CD8-positive, alpha-beta memory T cell (primary cell): Measurements from ENCODE around the gene NOP56. TPM values are rescaled to one million over a fixed set of nuclear protein-coding genes. Genes with fewer than 3 reads are reported as not detected.
"Not testable (repeated sequence)": the region's sequence is repeated elsewhere in the genome, so short reads cannot be mapped to it uniquely, and the experiment has no call there.

ENCODE experiments used
- CTCF ChIA-PET: fragments of 350-600 bp; sonication (Branson Sonifier 250); formaldehyde crosslinking; loops from one replicate; lab custom pipeline; 2021; ENCODE audit warnings: antibody characterized with exemption; lab: Charles Lee
- POLR2A ChIA-PET: fragments of 350-600 bp; sonication (Branson Sonifier 250); formaldehyde crosslinking; loops from one replicate; lab custom pipeline; 2021; ENCODE audit warnings: antibody characterized with exemption; lab: Charles Lee
- DNase-seq, 5 donors: peaks; one replicate each; pipeline versions ENCODE4 v3.0.0 to v3.0.0-alpha.2; 2020 to 2022; ENCODE audit warnings: mixed read lengths in 1 of 5
- H3K27ac ChIP-seq: one replicate; pipeline ENCODE4 v1.7.0; 2013; ENCODE audit warnings: low read depth, mild to moderate bottlenecking, low read length, moderate library complexity
- H3K27me3 ChIP-seq: 2 replicates; pipeline ENCODE4 v1.7.0; 2013; ENCODE audit warnings: low read length, mild to moderate bottlenecking; ENCODE audit not compliant: insufficient read depth, poor library complexity, severe bottlenecking
- H3K36me3 ChIP-seq: 2 replicates; pipeline ENCODE4 v1.7.0; 2013; ENCODE audit warnings: mild to moderate bottlenecking, low read length, moderate library complexity; ENCODE audit not compliant: insufficient read depth
- H3K4me1 ChIP-seq: 2 replicates; pipeline ENCODE4 v1.7.0; 2013; ENCODE audit warnings: mild to moderate bottlenecking, low read length, moderate library complexity; ENCODE audit not compliant: insufficient read depth
- H3K4me3 ChIP-seq: 2 replicates; pipeline ENCODE4 v1.7.0; 2013; ENCODE audit warnings: mild to moderate bottlenecking, low read length
- H3K9me3 ChIP-seq: 2 replicates; pipeline ENCODE4 v1.7.0; 2013; ENCODE audit warnings: mild to moderate bottlenecking, low read length
- H3K27ac Mint-ChIP-seq, 8 donors: one replicate each; pipeline ENCODE4 v1.8.0; 2020 to 2021; ENCODE audit warnings: mixed read lengths in 8 of 8, mild to moderate bottlenecking in 6 of 8, inconsistent platforms in 3 of 8, moderate library complexity in 3 of 8
- H3K27me3 Mint-ChIP-seq, 2 donors: one replicate each; pipeline ENCODE4 v1.8.0; 2020 to 2021; ENCODE audit warnings: mixed read lengths in 2 of 2, mild to moderate bottlenecking in 1 of 2, moderate library complexity in 1 of 2
- H3K36me3 Mint-ChIP-seq, 3 donors: one replicate each; pipeline ENCODE4 v1.8.0; 2020 to 2021; ENCODE audit warnings: mixed read lengths in 3 of 3, inconsistent platforms in 1 of 3, mild to moderate bottlenecking in 1 of 3
- H3K4me1 Mint-ChIP-seq, 3 donors: one replicate each; pipeline ENCODE4 v1.8.0; 2020 to 2021; ENCODE audit warnings: mixed read lengths in 3 of 3, inconsistent platforms in 1 of 3, mild to moderate bottlenecking in 1 of 3
- H3K4me3 Mint-ChIP-seq, 7 donors: one replicate each; pipeline ENCODE4 v1.8.0; 2020 to 2021; ENCODE audit warnings: mixed read lengths in 7 of 7, mild to moderate bottlenecking in 6 of 7, moderate library complexity in 4 of 7, inconsistent platforms in 2 of 7
- H3K9me3 Mint-ChIP-seq, 5 donors: one replicate each; pipeline ENCODE4 v1.8.0; 2020 to 2022; ENCODE audit warnings: mixed read lengths in 5 of 5, mild to moderate bottlenecking in 3 of 5, moderate library complexity in 2 of 5, inconsistent platforms in 1 of 5
- polyA plus RNA-seq: library from polyadenylated mRNA; unstranded; fragments of 300-500 nt; fragmentation: Illumina TruSeq; gene quantifications from one replicate; pipeline ENCODE4 v1.2.3, GENCODE V29; 2021
- total RNA-seq, 2 experiments: library from RNA; stranded (reverse); gene quantifications; one replicate each; pipeline ENCODE4 v1.2.3, GENCODE V29; 2021

Gene NOP56
- total and polyA plus RNA-seq, 3 experiments from 2014 or later: 106 to 920 (median 888) TPM

GRCh38 chr20:2672446-2672845 lies 20.0 kb downstream of the NOP56 start:
- H3K9me3 ChIP-seq: no peaks in the 10 kb centered on the region
- H3K4me1 ChIP-seq: no peaks in the 10 kb centered on the region
- CTCF ChIA-PET: interaction anchor here (1.9 kb wide), 1 partner anchor 148 kb away, joined by 6 read pairs; no protein-coding TSS in a partner anchor
- no peaks in the 10 kb centered on the region for H3K36me3 ChIP-seq
- Mint-ChIP-seq H3K36me3 (no peaks in the 10 kb centered on the region), H3K4me3 (no peak overlapping the region), H3K27me3 (peaks cover 2 to 15% of the 10 kb centered on the region in 2 donors), H3K4me1 (no peaks in the 10 kb centered on the region), H3K27ac (no peak overlapping the region), H3K9me3 (no peaks in the 10 kb centered on the region)
- H3K27me3 ChIP-seq: no peaks in the 10 kb centered on the region
- POLR2A ChIA-PET: no interaction called here
- H3K27ac ChIP-seq: no peak overlapping the region
- no peak for DNase-seq
- H3K4me3 ChIP-seq: no peak overlapping the region

- no peaks in the 10 kb centered on the region for H3K4me1 Mint-ChIP-seq
- DNase-seq: no peak
- no peaks in the 10 kb centered on the region for H3K9me3 Mint-ChIP-seq
- POLR2A ChIA-PET: no interaction called here
- H3K27me3 Mint-ChIP-seq: peaks cover 2 to 19% of the 10 kb centered on the region in 2 donors
- H3K27ac ChIP-seq: no peak overlapping the region
- no peaks in the 10 kb centered on the region for H3K36me3 Mint-ChIP-seq
- no peaks in the 10 kb centered on the region for H3K4me1 ChIP-seq
- H3K9me3 ChIP-seq: no peaks in the 10 kb centered on the region
- no peaks in the 10 kb centered on the region for H3K36me3 ChIP-seq
- CTCF ChIA-PET: interaction anchor here (0.7 to 1.9 kb wide), 3 partner anchors 79 to 1128 kb away, joined by 3 to 6 read pairs (median 3); no protein-coding TSS in a partner anchor
- H3K27me3 ChIP-seq: no peaks in the 10 kb centered on the region
- no peak overlapping the region for H3K4me3 Mint-ChIP-seq
- H3K27ac Mint-ChIP-seq: no peak overlapping the region
- no peak overlapping the region for H3K4me3 ChIP-seq
These were observed 21.0 kb downstream of the NOP56 start for GRCh38 chr20:2673453-2673852.

GRCh38 chr20:2680046-2680445 lies 27.6 kb downstream of the NOP56 start:
- Histone ChIP-seq H3K4me1 (no peaks in the 10 kb centered on the region), H3K4me3 (no peak overlapping the region), H3K36me3 (no peaks in the 10 kb centered on the region), H3K9me3 (no peaks in the 10 kb centered on the region), H3K27ac (no peak overlapping the region), H3K27me3 (no peaks in the 10 kb centered on the region)
- peak overlapping the region in 1 of 8 donors; percentile 27 for H3K27ac Mint-ChIP-seq
- H3K27me3 Mint-ChIP-seq: peaks cover 8 to 41% of the 10 kb centered on the region in 2 donors
- H3K4me3 Mint-ChIP-seq: no peak overlapping the region
- DNase-seq: no peak
- no peaks in the 10 kb centered on the region for H3K36me3 Mint-ChIP-seq
- ChIA-PET CTCF (no interaction called here), POLR2A (no interaction called here)
- no peaks in the 10 kb centered on the region for H3K4me1 Mint-ChIP-seq
- H3K9me3 Mint-ChIP-seq: no peaks in the 10 kb centered on the region

- not testable (repeated sequence) for H3K27me3 ChIP-seq, H3K4me3 ChIP-seq, H3K4me1 Mint-ChIP-seq
These were observed 29.6 kb downstream of the NOP56 start for GRCh38 chr20:2682040-2682439.

GRCh38 chr20:2684817-2685216 lies 32.4 kb downstream of the NOP56 start:
- H3K9me3 ChIP-seq, H3K27ac Mint-ChIP-seq, POLR2A ChIA-PET, H3K4me3 ChIP-seq, H3K9me3 Mint-ChIP-seq, H3K27ac ChIP-seq, H3K36me3 ChIP-seq, H3K27me3 ChIP-seq, H3K36me3 Mint-ChIP-seq, H3K4me3 Mint-ChIP-seq: not testable (repeated sequence)
- Mint-ChIP-seq H3K4me1 (peaks cover 10 to 14% (median 14%) of the 10 kb centered on the region in 3 donors), H3K27me3 (peaks cover 8 to 31% of the 10 kb centered on the region in 2 donors)
- CTCF ChIA-PET: interaction anchor here (1.0 to 1.3 kb wide), 3 partner anchors 10 to 67 kb away, joined by 3 to 4 read pairs (median 3); no protein-coding TSS in a partner anchor
- peaks cover 13% of the 10 kb centered on the region for H3K4me1 ChIP-seq
- peak in 1 of 5 donors; percentile 34 for DNase-seq

More at GRCh38 chr20:2682040-2682439, 29.6 kb downstream of the NOP56 start:
- H3K9me3 ChIP-seq, H3K27ac Mint-ChIP-seq, CTCF ChIA-PET, H3K4me1 ChIP-seq, H3K4me3 Mint-ChIP-seq, H3K27ac ChIP-seq, DNase-seq, H3K36me3 Mint-ChIP-seq, H3K36me3 ChIP-seq, POLR2A ChIA-PET, H3K9me3 Mint-ChIP-seq: not testable (repeated sequence)
- peaks cover 8 to 44% of the 10 kb centered on the region in 2 donors for H3K27me3 Mint-ChIP-seq

GRCh38 chr20:2687514-2687913 lies 35.1 kb downstream of the NOP56 start:
- Histone ChIP-seq H3K4me3 (no peak overlapping the region), H3K27me3 (no peaks in the 10 kb centered on the region), H3K4me1 (peaks cover 18% of the 10 kb centered on the region), H3K27ac (no peak overlapping the region), H3K9me3 (no peaks in the 10 kb centered on the region), H3K36me3 (no peaks in the 10 kb centered on the region)
- Mint-ChIP-seq H3K27ac (peak overlapping the region in 4 of 8 donors; percentile 47 to 91 (median 62)), H3K4me3 (peak overlapping the region in 3 of 7 donors; percentile 28 to 70 (median 60)), H3K4me1 (peaks cover 27 to 30% (median 29%) of the 10 kb centered on the region in 3 donors), H3K36me3 (peaks cover 0 to 2% (median 0%) of the 10 kb centered on the region in 3 donors), H3K9me3 (no peaks in the 10 kb centered on the region), H3K27me3 (peaks cover 9 to 31% of the 10 kb centered on the region in 2 donors)
- CTCF ChIA-PET: interaction anchor here (0.7 to 3.7 kb wide), 11 partner anchors 10 to 165 kb away, joined by 3 to 29 read pairs (median 3); no protein-coding TSS in a partner anchor
- peak in 1 of 5 donors; percentile 8 for DNase-seq
- POLR2A ChIA-PET: interaction anchor here (1.2 kb wide), 1 partner anchor 22 kb away, joined by 3 read pairs; no protein-coding TSS in a partner anchor

- DNase-seq: peak; percentile 65 to 84 (median 75)
- peak overlapping the region; percentile 9 to 91 (median 60) for H3K27ac Mint-ChIP-seq
- H3K9me3 Mint-ChIP-seq: no peaks in the 10 kb centered on the region
- H3K4me3 ChIP-seq: no peak overlapping the region
- H3K27me3 ChIP-seq: no peaks in the 10 kb centered on the region
- CTCF ChIA-PET: interaction anchor here (0.7 to 3.7 kb wide), 10 partner anchors 9 to 164 kb away, joined by 3 to 29 read pairs (median 3); no protein-coding TSS in a partner anchor
- H3K4me1 Mint-ChIP-seq: peaks cover 27 to 30% (median 29%) of the 10 kb centered on the region in 3 donors
- H3K36me3 ChIP-seq: no peaks in the 10 kb centered on the region
- peaks cover 9 to 27% of the 10 kb centered on the region in 2 donors for H3K27me3 Mint-ChIP-seq
- H3K27ac ChIP-seq: no peak overlapping the region
- H3K4me3 Mint-ChIP-seq: peak overlapping the region; percentile 23 to 87 (median 60)
- peaks cover 18% of the 10 kb centered on the region for H3K4me1 ChIP-seq
- peaks cover 0 to 2% (median 0%) of the 10 kb centered on the region in 3 donors for H3K36me3 Mint-ChIP-seq
- POLR2A ChIA-PET: interaction anchor here (1.2 kb wide), 1 partner anchor 23 kb away, joined by 3 read pairs; no protein-coding TSS in a partner anchor
- no peaks in the 10 kb centered on the region for H3K9me3 ChIP-seq
These were observed 35.7 kb downstream of the NOP56 start for GRCh38 chr20:2688041-2688591.

- H3K27me3 ChIP-seq: peaks cover 14% of the 10 kb centered on the region
- POLR2A ChIA-PET: no interaction called here
- H3K9me3 ChIP-seq: no peaks in the 10 kb centered on the region
These were observed 37.8 kb downstream of the NOP56 start for GRCh38 chr20:2690213-2690612.

More at GRCh38 chr20:2690213-2690612, 37.8 kb downstream of the NOP56 start:
- Histone ChIP-seq H3K36me3 (no peaks in the 10 kb centered on the region), H3K4me1 (peaks cover 18% of the 10 kb centered on the region), H3K4me3 (no peak overlapping the region), H3K27ac (no peak overlapping the region)
- Mint-ChIP-seq H3K27ac (peak overlapping the region in 1 of 8 donors; percentile 10), H3K4me3 (peak overlapping the region in 5 of 7 donors; percentile 2 to 97 (median 21)), H3K9me3 (no peaks in the 10 kb centered on the region), H3K4me1 (peaks cover 27 to 35% (median 29%) of the 10 kb centered on the region in 3 donors), H3K27me3 (peaks cover 21 to 37% of the 10 kb centered on the region in 2 donors), H3K36me3 (peaks cover 0 to 2% (median 1%) of the 10 kb centered on the region in 3 donors)
- no peak for DNase-seq
- CTCF ChIA-PET: interaction anchor here (3.4 to 3.7 kb wide), 2 partner anchors 51 to 54 kb away, joined by 19 to 29 read pairs; no protein-coding TSS in a partner anchor
